Coronary artery (tissue), 2 donors: ENCODE results near the gene PSMD2.

Source experiments
- DNase-seq: peaks from one replicate; pipeline ENCODE4 v3.0.0-alpha.2; 2017; ENCODE audit warnings: low spot score
- H3K27ac ChIP-seq, 2 donors: fragments of 200-600 bp; sonication (generic); one replicate each; pipeline ENCODE4 v1.5.1; 2016 to 2019
- H3K4me3 ChIP-seq: fragments of 200-600 bp; sonication (generic); 2 replicates; pipeline ENCODE4 v1.5.1; 2016; ENCODE audit warnings: mild to moderate bottlenecking, moderate library complexity
- TF ChIP-seq, protein P1 (sequence below): fragments of 200-600 bp; sonication (generic); IDR thresholded peaks from one replicate; pipeline ENCODE4 v1.5.1; 2019; ENCODE audit warnings: antibody characterized with exemption

The PSMD2 gene

DNA sequence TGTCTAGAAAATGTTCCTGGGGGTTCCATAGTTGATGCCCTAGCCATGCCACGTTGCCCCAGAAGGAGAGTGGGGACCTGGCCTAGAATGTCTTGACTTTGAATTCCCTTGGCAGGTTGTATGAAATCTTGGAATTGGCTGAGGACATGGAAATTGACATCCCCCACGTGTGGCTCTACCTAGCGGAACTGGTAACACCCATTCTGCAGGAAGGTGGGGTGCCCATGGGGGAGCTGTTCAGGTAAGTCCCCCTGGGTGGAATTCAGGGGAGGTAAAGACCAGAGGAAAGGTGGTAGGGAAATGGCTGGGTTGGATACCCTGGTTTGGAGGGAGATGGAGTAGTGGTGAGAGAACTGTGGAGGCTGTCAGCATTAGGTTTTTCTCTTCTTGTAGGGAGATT is 29.5 kb downstream of the PSMD2 start:
- DNase-seq, result no peak
- no peak overlapping the region for H3K4me3 ChIP-seq
- no peak overlapping the region for H3K27ac ChIP-seq
- TF ChIP-seq, protein P1, sequence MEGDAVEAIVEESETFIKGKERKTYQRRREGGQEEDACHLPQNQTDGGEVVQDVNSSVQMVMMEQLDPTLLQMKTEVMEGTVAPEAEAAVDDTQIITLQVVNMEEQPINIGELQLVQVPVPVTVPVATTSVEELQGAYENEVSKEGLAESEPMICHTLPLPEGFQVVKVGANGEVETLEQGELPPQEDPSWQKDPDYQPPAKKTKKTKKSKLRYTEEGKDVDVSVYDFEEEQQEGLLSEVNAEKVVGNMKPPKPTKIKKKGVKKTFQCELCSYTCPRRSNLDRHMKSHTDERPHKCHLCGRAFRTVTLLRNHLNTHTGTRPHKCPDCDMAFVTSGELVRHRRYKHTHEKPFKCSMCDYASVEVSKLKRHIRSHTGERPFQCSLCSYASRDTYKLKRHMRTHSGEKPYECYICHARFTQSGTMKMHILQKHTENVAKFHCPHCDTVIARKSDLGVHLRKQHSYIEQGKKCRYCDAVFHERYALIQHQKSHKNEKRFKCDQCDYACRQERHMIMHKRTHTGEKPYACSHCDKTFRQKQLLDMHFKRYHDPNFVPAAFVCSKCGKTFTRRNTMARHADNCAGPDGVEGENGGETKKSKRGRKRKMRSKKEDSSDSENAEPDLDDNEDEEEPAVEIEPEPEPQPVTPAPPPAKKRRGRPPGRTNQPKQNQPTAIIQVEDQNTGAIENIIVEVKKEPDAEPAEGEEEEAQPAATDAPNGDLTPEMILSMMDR, result no peak

DNA sequence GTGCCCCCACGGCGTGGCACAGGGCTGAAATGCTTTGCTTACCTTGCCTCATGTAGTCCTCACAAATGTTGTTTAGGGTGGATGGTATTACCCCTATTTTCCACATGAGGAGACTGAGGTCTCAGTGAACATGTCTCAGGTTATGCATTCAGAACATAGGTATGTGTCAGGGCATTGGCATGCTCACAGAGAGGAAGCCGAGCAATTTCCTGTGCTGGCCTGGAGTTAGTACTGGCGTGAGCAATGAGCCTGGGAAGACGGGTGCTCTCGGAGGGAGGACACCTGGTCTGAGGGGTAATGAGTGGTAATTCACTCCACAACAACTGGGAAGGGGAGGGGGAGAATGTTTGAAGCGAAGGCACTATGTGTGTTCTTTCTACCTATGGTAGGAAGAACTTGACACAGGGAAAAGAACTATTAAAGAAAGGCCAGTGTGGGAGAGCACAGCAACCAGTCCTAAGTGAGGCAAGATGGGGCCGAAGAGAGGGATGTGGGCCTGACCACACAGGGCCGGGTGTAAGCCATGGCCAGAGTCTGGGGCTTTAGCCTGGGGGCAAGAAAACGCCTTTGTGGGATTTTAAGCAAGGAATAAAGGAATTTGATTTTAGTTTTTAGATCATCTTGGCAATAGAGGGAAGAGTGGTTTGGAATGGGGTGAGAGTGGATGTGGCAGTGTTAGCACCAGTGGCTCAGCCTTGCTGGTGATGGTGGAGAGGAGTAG is 33.5 kb downstream of the PSMD2 start:
- H3K4me3 ChIP-seq, result no peak overlapping the region
- TF ChIP-seq, protein P1, result no peak
- H3K27ac ChIP-seq, result peak overlapping the region in 1 of 2 donors; percentile 18
- DNase-seq, result no peak

DNA sequence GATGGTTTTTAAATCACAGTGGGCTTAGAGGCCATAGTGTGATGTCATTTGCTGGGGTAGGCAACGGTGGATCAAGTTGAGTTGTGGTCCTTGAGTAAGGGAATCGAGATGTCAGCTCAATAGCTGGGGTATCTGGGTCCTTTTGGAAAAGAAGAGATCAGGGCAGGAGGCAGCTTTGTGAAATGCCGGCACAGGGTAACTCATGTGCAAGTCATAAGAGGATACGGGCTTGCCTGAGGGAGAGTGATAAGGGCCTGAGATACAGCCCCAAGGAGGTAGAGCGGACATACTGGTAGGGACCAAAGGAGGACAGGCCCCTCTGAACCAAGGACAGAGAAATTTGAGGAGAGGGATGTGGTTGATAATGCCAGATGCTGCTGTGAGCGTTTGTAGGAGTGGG is 34.1 kb downstream of the PSMD2 start:
- TF ChIP-seq, protein P1, result no peak
- no peak for DNase-seq
- Histone ChIP-seq H3K4me3 (no peak overlapping the region), H3K27ac (peak overlapping the region in 1 of 2 donors; percentile 18)

DNA sequence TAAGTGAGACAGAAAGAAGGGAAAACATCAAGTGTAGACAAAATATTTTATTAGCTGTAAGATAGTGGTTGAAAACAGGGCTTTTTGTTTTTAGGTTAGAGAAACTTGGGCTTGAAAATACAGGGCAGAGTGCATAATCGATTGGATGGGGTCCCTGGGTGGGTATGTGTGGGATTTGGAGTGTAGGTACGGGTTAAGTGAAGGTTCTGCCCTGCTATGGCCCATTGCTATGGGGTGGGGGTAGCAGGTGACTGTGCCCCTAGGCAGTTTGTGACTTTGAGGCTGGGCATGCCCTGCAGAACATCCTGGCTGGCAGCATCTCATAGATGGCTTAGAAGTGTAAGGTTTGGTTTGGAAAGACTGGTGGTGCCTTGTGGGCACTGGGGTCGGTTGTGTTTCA is 34.7 kb downstream of the PSMD2 start:
- Histone ChIP-seq H3K27ac (no peak overlapping the region), H3K4me3 (no peak overlapping the region)
- TF ChIP-seq, protein P1, result no peak
- no peak for DNase-seq

DNA sequence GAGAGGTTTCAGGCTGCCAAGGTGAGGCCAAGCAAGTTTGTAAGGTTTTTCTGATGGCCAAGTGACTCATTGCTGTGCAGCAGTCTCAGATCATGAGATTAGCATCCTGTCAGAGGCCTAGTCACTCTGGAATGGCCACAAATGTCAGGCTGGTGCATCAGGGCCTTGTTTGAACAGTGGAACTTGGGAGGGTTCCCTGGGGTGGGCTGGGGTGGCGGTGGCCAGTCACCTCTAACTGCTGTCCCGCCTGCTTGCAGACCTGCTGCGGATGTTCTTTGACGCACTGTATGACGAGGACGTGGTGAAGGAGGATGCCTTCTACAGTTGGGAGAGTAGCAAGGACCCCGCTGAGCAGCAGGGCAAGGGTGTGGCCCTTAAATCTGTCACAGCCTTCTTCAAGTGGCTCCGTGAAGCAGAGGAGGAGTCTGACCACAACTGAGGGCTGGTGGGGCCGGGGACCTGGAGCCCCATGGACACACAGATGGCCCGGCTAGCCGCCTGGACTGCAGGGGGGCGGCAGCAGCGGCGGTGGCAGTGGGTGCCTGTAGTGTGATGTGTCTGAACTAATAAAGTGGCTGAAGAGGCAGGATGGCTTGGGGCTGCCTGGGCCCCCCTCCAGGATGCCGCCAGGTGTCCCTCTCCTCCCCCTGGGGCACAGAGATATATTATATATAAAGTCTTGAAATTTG is 35.6 kb downstream of the PSMD2 start:
- H3K27ac ChIP-seq, result peak overlapping the region; percentile 44 to 96
- no peak for DNase-seq
- no peak overlapping the region for H3K4me3 ChIP-seq
- TF ChIP-seq, protein P1, result no peak

DNA sequence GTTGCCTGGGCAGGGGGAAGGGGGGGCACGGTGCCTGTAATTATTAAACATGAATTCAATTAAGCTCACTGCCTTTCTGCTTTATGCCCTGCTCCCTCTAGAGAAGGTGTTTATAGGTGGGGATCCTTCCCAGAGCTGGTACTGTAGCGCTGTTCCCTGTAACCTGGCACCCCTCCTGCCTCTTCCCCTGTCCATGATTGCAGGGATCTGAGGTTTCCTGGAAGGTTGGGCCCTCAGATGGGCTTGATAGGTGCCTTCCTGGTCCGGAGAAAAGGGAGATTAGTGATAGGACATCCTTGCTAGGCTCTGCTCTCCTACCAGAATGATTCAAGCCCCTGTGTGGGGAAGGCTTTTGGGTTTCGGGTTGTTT is 36.2 kb downstream of the PSMD2 start:
- no peak for DNase-seq
- peak overlapping the region; percentile 89 for H3K4me3 ChIP-seq
- TF ChIP-seq, protein P1, result no peak
- peak overlapping the region; percentile 96 to 98 for H3K27ac ChIP-seq
